ENCODE measurements around the gene SAFB.

The SAFB gene

GRCh38 chr19:5665781-5666513 is 43.1 kb downstream of the SAFB start:
- H4K20me1 ChIP-seq (ENCODE audit: insufficient read depth, low read length): peaks cover 17% of the 10 kb centered on the region
- TF ChIP-seq EZH2 (IDR thresholded peaks at IDR 0.05; ENCODE audit: borderline replicate concordance, low read depth, low read length, severe bottlenecking) (no peak), CTCF (IDR thresholded peaks at IDR 0.05; ENCODE audit: borderline replicate concordance, extremely low read depth, low read length, poor library complexity, severe bottlenecking) (no peak)
- no peaks in the 10 kb centered on the region for H3K4me1 ChIP-seq (ENCODE audit: insufficient read depth, low read length)
- H3K27me3 ChIP-seq (ENCODE audit: insufficient read depth, low read length, poor library complexity): no peaks in the 10 kb centered on the region
- ATAC-seq (ENCODE audit: insufficient read depth, low read depth): no peak
- H3K4me3 ChIP-seq (ENCODE audit: low read depth in 1 of 2, low read length in 2 of 2): no peak overlapping the region
- no peak overlapping the region for H3K4me2 ChIP-seq (ENCODE audit: insufficient read depth, low read length)
- no peak overlapping the region for H2AFZ ChIP-seq (ENCODE audit: low read depth, low read length)
- peaks cover 90% of the 10 kb centered on the region for H3K36me3 ChIP-seq (ENCODE audit: insufficient read depth, low read length)
- DNase-seq: no peak
- H3K79me2 ChIP-seq (ENCODE audit: insufficient read depth, low read length): no peaks in the 10 kb centered on the region
- no peak overlapping the region for H3K27ac ChIP-seq (ENCODE audit: low read length)
- no peaks in the 10 kb centered on the region for H3K9me3 ChIP-seq (ENCODE audit: insufficient read depth, low read length, severe bottlenecking)
- H3K9ac ChIP-seq (ENCODE audit: low read depth, low read length): no peak overlapping the region

GRCh38 chr19:5666921-5667610 is 44.2 kb downstream of the SAFB start:
- Histone ChIP-seq H3K36me3 (ENCODE audit: insufficient read depth, low read length) (peaks cover 87% of the 10 kb centered on the region), H4K20me1 (ENCODE audit: insufficient read depth, low read length) (peaks cover 13% of the 10 kb centered on the region), H3K9ac (ENCODE audit: low read depth, low read length) (no peak overlapping the region), H3K27ac (ENCODE audit: low read length) (no peak overlapping the region), H3K79me2 (ENCODE audit: insufficient read depth, low read length) (no peaks in the 10 kb centered on the region), H3K27me3 (ENCODE audit: insufficient read depth, low read length, poor library complexity) (no peaks in the 10 kb centered on the region), H3K9me3 (ENCODE audit: insufficient read depth, low read length, severe bottlenecking) (no peaks in the 10 kb centered on the region), H2AFZ (ENCODE audit: low read depth, low read length) (no peak overlapping the region), H3K4me3 (ENCODE audit: low read depth in 1 of 2, low read length in 2 of 2) (no peak overlapping the region), H3K4me2 (ENCODE audit: insufficient read depth, low read length) (no peak overlapping the region), H3K4me1 (ENCODE audit: insufficient read depth, low read length) (no peaks in the 10 kb centered on the region)
- no peak for DNase-seq
- ATAC-seq (ENCODE audit: insufficient read depth, low read depth): no peak
- TF ChIP-seq EZH2 (IDR thresholded peaks at IDR 0.05; ENCODE audit: borderline replicate concordance, low read depth, low read length, severe bottlenecking): no peak
- no peak for TF ChIP-seq CTCF (IDR thresholded peaks at IDR 0.05; ENCODE audit: borderline replicate concordance, extremely low read depth, low read length, poor library complexity, severe bottlenecking)

- Histone ChIP-seq H3K9me3 (ENCODE audit: insufficient read depth, low read length, severe bottlenecking) (no peaks in the 10 kb centered on the region), H4K20me1 (ENCODE audit: insufficient read depth, low read length) (peaks cover 13% of the 10 kb centered on the region), H3K27ac (ENCODE audit: low read length) (no peak overlapping the region), H3K36me3 (ENCODE audit: insufficient read depth, low read length) (peaks cover 82% of the 10 kb centered on the region), H3K27me3 (ENCODE audit: insufficient read depth, low read length, poor library complexity) (no peaks in the 10 kb centered on the region), H3K4me3 (ENCODE audit: low read depth in 1 of 2, low read length in 2 of 2) (no peak overlapping the region), H2AFZ (ENCODE audit: low read depth, low read length) (no peak overlapping the region), H3K4me1 (ENCODE audit: insufficient read depth, low read length) (no peaks in the 10 kb centered on the region), H3K4me2 (ENCODE audit: insufficient read depth, low read length) (no peak overlapping the region), H3K9ac (ENCODE audit: low read depth, low read length) (no peak overlapping the region), H3K79me2 (ENCODE audit: insufficient read depth, low read length) (no peaks in the 10 kb centered on the region)
- TF ChIP-seq CTCF (IDR thresholded peaks at IDR 0.05; ENCODE audit: borderline replicate concordance, extremely low read depth, low read length, poor library complexity, severe bottlenecking) (no peak), EZH2 (IDR thresholded peaks at IDR 0.05; ENCODE audit: borderline replicate concordance, low read depth, low read length, severe bottlenecking) (no peak)
- ATAC-seq (ENCODE audit: insufficient read depth, low read depth) (no peak), DNase-seq (no peak)
Measured at GRCh38 chr19:5667751-5668271, 44.9 kb downstream of the SAFB start.

Measured in DND-41 (cell line).